ENCODE measurements around the gene CCDC117.
A peak's percentile ranks its signal among the peaks of the same experiment; 100 is the strongest.
"Not testable (repeated sequence)": the region's sequence is repeated elsewhere in the genome, so short reads cannot be mapped to it uniquely, and the experiment has no call there.

The CCDC117 gene

DNA sequence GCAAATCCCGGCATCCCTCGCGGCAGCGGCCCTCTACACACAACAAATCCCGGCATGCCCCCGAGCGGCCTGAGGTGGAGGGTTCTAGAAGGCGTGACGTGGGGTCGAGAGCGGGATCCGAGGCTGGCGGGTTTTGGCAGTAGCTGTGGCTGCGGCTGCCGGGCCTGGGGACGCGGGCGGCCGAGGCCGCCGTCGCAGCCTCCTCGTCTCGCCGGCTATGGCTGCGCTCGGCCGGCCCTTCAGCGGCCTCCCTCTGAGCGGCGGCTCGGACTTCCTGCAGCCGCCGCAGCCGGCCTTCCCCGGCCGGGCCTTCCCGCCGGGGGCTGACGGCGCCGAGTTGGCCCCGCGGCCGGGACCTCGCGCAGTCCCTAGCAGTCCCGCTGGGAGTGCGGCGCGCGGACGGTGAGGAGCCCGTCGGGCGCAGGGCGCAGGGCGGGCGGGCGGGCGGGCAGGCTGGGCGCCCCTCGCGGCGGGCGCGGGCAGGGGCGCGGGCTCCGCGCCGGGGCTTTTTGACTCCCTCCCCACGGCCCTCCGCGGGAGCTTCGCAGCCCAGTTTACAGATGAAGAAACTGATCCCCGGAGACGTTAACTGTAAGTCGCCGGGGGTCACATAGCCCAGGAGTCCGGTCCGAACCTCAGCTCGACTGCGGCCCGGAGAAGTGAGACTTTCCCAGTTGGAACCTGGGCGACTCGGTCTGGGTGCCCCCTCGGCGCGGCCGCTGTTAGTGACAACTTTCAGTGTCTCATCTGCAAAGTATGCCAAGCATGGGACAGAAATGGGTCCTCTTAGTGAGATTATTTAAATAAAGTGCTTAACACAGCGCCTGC, at the start of gene CCDC117:
TSS of gene CCDC117 (plus strand) at position 63 of the 828 bp plus-strand sequence. CDS start at position 218, 155 bp downstream.
- DNase-seq (ENCODE audit: low read depth in 3 of 3, low spot score in 1 of 3), result peak; percentile 74 to 84 (median 76)

DNA sequence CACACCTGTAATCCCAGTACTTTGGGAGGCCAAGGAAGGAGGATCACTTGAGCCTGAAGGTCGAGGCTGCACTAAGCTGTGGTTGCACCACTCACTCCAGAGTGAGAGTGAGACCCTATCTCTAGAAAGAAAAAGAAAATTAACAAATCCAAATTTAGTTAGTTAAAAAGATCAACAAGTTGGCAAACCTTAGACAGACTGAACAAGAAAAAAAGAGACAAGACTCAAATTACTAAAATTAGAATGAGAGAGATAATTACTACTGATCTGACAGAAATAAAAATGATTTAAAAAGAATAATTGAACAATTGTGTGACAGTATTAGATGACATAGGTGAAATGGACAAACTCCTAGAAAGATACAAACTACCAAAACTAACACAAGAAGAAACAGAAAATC, 44.5 kb upstream of the CCDC117 start:
- DNase-seq (ENCODE audit: low read depth in 3 of 3, low spot score in 1 of 3), result no peak

- DNase-seq (ENCODE audit: low read depth in 3 of 3, low spot score in 1 of 3), result no peak
Measured at GRCh38 chr22:28728621-28729313, 43.7 kb upstream of the CCDC117 start.

GRCh38 chr22:28730179-28730578, 42.3 kb upstream of the CCDC117 start:
- DNase-seq (ENCODE audit: low read depth in 3 of 3, low spot score in 1 of 3), result no peak

- DNase-seq (ENCODE audit: low read depth in 3 of 3, low spot score in 1 of 3), result no peak
Measured at GRCh38 chr22:28734393-28734792, 38.1 kb upstream of the CCDC117 start.

- no peak for DNase-seq (ENCODE audit: low read depth in 3 of 3, low spot score in 1 of 3)
Measured at GRCh38 chr22:28736301-28737155, 36.0 kb upstream of the CCDC117 start.

DNA sequence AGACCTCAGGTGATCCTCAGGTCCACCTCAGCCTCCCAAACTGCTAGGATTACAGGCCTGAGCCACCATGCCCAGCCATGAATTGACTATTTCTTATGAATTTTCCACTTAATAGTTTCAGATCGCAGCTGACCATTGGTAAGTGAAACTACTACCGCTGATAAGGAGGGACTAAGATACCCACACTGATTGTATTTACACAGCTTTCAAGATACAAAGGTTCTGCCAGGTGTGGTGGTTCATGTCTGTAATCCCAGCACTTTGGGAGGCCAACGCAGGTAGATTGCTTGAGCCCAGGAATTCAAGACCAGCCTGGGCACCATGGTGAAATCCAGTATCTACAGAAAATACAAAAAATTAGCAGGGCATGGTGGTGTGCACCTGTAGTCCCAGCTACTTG, 34.8 kb upstream of the CCDC117 start:
- no peak for DNase-seq (ENCODE audit: low read depth in 3 of 3, low spot score in 1 of 3)

DNA sequence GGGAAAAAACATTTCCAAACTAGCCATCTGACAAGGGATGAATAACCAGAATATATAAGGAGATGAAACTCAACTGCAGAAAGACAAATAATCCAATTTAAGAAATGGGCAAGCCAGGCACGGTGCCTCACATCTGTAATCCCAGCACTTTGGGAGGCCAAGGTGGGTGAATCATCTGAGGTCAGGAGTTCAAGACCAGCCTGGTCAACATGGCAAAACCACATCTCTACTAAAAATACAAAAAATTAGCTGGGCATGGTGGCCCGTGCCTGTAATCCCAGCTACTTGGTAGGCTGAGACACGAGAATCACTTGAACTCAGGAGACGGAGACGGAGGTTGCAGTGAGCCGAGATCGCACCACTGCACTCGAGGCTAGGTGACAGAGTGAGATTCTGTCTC, 33.6 kb upstream of the CCDC117 start:
- not testable (repeated sequence) for DNase-seq (ENCODE audit: low read depth in 3 of 3, low spot score in 1 of 3)

DNA sequence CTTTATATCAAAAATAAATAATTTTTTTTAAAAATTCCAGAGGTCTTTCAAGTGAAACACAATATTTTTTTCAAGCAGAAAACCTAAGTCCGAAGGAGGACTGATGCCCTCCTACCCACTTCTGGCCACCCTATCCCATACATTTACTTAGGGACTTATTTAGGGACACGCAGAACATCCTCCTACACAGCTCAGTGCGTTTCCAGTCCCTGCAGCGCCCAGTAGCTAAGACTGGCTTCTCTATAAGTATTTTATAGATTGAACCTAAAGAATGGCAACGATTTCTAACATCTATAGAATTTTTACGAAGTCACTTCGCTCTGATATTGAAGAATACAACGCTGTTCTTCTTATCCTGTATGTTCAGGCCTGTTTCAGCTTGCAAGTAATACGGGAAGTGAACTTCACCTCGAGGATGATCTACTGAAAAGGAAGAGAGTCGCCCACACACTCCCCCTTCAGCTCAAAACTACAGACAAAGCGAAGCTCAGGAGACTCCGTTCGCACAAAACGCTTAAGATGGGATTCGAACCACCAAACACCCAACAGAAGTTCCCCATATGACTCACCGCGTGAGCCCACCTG, 31.2 kb upstream of the CCDC117 start:
- DNase-seq (ENCODE audit: low read depth in 3 of 3, low spot score in 1 of 3), result no peak

GRCh38 chr22:28741785-28742561, 30.5 kb upstream of the CCDC117 start, which contains the start of the genes CHEK2 and HSCB:
CHEK2 (minus strand) TSS chr22:28741820; CDS start chr22:28734721, 7,099 bp downstream.
HSCB (plus strand) TSS chr22:28742039; CDS start chr22:28742096, 57 bp downstream.
- DNase-seq (ENCODE audit: low read depth in 3 of 3, low spot score in 1 of 3), result peak; percentile 90 to 94 (median 92)

DNA sequence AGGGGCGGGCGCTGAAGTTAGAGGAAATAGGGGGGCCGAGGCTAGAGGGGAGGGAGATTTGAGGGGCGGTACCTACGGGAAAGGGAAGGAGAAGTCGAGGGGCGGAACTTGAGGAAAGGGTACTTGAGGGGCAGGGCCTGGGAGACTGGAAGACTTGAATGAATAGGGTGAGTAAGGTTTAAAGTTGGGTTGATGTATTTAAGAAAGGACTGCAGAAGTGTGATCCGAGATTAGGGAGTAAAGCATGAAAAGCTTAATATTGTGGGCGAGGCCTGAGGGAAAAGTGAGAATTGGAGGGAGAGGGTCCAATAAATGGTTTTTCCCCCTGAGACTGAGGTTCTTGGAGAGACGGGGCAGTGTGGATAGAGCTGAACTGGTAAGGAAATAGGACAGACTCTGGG, 29.9 kb upstream of the CCDC117 start:
- no peak for DNase-seq (ENCODE audit: low read depth in 3 of 3, low spot score in 1 of 3)

DNA sequence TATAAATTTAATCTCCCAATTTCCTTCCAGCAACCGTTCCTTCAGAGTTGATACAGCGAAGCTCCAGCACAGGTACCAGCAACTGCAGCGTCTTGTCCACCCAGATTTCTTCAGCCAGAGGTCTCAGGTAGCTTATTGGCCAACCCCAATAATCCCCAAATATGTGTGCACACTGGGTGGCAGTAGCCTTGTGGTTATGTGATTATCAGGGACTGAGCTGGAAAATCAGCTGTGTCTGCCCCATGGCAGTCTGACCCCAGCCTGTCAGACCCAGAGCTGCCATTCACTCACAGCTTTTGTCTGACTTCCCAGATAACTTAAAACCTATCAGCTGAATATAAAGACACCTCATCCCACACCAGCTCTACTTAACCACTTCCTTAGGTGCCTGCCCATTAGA, 28.6 kb upstream of the CCDC117 start:
- no peak for DNase-seq (ENCODE audit: low read depth in 3 of 3, low spot score in 1 of 3)

DNA sequence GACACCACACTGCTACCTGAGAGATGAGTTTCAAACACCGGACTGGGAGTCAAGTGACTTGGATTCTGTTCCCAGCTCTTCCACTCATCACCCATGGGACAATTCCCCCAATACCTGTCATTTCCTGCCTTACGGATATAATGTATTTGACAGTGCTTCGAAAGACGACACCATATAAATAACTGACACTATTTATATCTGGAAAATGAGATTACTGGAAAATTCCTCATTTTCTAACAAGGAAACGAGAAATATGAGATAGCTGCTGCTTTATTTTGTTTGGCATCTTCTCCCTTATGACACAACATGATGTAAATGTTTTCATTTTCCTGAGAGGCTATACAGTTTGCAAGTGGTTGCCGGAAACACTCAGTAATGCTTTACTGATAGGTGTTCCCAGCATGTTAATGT, 22.0 kb upstream of the CCDC117 start:
- no peak for DNase-seq (ENCODE audit: low read depth in 3 of 3, low spot score in 1 of 3)

DNA sequence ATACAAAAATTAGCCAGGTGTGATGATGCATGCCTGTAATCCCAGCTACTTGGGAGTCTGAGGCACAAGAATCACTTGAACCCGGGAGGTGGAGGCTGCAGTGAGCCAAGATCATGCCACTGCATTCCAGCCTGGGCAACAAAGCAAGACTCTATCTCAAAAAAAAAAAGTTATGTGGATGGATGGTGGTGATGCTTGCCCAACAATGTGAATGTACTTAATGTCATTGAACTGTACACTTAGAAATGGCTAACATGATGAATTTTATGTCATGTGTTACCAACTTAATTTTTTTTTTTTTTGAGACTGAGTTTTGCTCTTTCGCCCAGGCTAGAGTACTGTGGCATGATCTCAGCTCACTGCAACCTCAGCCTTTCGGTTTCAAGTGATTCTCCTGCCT, 18.0 kb upstream of the CCDC117 start:
- not testable (repeated sequence) for DNase-seq (ENCODE audit: low read depth in 3 of 3, low spot score in 1 of 3)

- DNase-seq (ENCODE audit: low read depth in 3 of 3, low spot score in 1 of 3), result no peak
Measured at GRCh38 chr22:28759861-28760560, 12.5 kb upstream of the CCDC117 start.

DNA sequence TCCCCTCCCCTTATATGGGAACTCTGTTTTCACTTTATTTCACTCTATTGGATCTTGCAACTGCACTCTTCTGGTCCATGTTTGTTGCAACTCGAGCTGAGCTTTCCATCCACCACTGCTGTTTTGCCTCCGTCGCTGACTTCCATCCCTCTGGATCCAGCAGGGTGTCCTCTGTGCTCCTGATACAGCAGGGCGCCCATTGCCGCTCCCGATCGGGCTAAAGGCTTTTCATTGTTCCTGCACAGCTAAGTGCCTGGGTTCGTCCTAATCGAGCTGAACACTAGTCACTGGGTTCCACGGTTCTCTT, 11.1 kb upstream of the CCDC117 start:
- DNase-seq (ENCODE audit: low read depth in 3 of 3, low spot score in 1 of 3), result no peak

DNA sequence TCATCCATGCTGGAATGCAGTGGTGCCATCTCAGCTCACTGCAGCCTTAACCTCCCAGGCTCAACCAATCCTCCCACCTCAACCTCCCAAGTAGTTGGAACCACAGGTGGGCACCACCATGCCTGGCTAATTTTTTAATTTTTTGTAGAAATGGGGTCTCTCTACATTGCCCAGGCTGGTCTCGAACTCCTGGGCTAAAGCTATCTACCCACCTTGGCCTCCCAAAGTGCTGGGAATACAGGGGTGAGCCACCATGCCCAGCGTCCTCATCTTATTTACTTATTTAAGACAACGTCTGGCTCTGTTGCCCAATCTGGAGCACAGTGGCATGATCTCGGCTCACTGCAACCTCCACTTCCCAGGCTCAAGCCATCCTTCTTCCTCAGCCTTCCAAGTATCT, 10.5 kb upstream of the CCDC117 start:
- DNase-seq (ENCODE audit: low read depth in 3 of 3, low spot score in 1 of 3), result not testable (repeated sequence)

GRCh38 chr22:28766628-28767027, 5.9 kb upstream of the CCDC117 start:
- DNase-seq (ENCODE audit: low read depth in 3 of 3, low spot score in 1 of 3), result no peak

DNA sequence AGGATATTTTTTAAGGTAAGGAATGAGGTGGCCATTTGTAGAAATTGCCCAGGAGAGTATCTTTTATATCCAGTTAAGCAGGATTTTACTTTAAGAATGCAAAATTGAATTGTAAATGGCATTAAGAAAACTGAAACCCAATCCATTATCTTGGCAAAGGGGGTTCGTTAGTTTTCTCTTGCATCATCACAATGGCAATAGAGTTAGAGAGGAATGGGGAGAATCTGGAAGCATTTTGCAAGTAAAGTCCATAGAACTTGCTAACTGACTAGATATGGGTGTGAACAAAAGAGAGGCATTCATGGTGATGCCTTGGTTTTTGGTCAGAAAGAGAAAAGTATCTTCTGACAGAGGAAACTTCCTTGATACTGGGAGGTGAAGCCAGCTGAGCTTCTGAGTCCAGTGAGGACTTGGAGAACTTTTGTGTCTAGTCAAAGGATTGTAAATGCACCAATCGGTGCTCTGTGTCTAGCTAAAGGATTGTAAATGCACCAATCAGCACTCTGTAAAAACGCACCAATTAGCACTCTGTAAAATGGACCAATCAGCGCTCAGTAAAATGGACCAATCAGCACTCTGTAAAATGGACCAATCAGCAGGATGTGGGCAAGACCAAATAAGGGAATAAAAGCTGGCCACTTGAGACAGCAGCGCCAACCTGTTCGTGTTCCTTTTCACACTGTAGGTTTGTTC, 3.6 kb upstream of the CCDC117 start:
- no peak for DNase-seq (ENCODE audit: low read depth in 3 of 3, low spot score in 1 of 3)

Data from stimulated activated CD4-positive, alpha-beta T cell treated with anti-CD3 and anti-CD28 coated beads, TNF-alpha, amount 100 ng/mL, for 1 hour (primary cell).